SW480 (cell line): ENCODE measurements around the gene SS18L1.

Experiments used
- DNase-seq: peaks from one replicate; pipeline ENCODE4 v3.0.0-alpha.2; 2016; ENCODE audit warnings: low spot score

The SS18L1 gene

GRCh38 chr20:62119591-62120364 lies 23.8 kb upstream of the SS18L1 start:
- DNase-seq, result no peak

DNA sequence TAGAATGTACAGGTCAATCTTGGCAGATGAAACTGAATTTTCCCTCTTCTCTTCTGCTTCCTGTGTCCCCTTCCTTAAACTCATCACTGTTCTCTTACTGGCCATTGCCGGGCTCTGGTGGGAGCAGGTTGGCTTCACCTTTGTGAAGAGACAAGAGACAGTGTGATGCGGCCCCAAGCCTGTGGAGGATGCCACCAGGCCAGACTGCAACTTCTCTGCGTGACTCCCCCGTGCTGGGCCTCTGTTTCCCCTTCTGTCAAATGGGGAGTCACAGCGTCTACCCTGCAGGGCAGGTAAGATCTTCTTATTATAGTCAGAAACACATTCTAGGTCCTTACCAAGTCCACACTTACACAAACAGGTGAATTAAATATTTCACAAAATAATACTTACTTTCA lies 23.2 kb upstream of the SS18L1 start:
- DNase-seq, result no peak

- DNase-seq, result peak; percentile 81
Observed at GRCh38 chr20:62120990-62121775, 22.4 kb upstream of the SS18L1 start.

DNA sequence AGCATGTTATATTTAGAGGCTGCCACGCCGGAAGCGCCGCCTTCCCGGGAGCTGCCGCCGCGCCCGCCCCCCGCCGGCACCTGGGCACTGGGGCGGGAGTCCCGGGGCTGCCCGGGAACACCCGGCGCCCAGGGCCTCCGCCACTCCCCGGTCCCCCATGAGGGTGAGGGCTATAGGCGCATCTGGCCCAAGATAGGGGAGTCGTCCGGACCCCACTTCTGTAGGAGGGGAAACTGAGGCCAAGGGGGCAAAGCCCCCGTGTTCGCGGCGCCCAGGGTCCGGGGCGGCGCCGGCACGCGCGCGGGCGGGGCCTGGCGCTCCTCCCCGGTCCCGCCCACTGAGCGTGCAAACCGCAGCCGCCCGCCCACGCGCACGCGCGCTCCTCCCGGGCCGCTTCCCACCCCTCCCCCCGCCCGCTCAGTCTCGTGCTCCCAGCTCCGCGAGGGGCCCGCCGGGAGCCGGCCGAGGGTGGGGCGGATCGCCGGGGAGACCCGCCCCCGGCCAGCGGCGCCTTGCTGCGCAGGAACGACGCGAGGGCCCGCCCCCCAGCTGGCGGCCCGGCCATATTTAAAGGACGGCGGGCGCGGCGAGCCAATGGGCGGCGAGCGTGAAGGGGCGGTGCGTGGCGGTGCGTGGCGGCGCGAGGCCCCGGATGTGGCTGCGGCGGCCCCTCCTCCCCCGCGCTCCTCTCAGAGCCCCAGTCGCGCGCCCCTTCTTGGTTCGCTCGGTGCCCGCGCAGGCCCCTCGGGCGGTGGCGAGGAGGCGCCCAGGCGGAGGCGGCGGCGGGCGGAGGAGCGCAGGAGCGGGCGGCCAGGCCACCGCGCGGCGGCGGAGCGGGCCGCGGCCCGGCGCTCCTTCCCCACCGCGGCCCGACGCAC lies 21.6 kb upstream of the SS18L1 start, which contains the start of gene LSM14B:
LSM14B (plus strand) TSS at position 700 of the 878 bp plus-strand sequence. CDS start 192 bp downstream, outside the sequence.
- peak; percentile 98 for DNase-seq

- DNase-seq, result peak; percentile 56
Observed at GRCh38 chr20:62122654-62123449, 20.7 kb upstream of the SS18L1 start.

- no peak for DNase-seq
Observed at GRCh38 chr20:62123450-62124118, 20.0 kb upstream of the SS18L1 start.

GRCh38 chr20:62126141-62126540 lies 17.4 kb upstream of the SS18L1 start:
- DNase-seq, result no peak

DNA sequence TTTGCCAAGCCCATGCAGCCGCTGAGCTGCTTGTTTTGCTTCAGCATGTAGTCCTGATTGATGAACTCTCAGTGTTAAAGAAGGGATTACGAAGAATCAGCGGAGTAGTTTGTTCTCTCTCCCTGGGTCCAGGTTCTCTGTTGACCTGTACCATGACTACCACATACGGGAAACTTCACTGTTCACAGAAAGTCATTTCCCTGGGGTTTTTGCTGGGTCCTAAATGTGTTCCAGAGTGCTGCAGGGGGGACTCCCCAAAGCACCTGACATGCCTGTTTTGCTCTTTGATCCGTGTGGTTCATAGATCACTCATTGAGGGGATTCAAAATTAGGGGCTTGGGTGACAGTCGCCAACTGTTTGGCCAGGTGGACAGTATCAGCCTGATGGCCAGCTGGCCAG lies 15.8 kb upstream of the SS18L1 start:
- DNase-seq, result no peak

DNA sequence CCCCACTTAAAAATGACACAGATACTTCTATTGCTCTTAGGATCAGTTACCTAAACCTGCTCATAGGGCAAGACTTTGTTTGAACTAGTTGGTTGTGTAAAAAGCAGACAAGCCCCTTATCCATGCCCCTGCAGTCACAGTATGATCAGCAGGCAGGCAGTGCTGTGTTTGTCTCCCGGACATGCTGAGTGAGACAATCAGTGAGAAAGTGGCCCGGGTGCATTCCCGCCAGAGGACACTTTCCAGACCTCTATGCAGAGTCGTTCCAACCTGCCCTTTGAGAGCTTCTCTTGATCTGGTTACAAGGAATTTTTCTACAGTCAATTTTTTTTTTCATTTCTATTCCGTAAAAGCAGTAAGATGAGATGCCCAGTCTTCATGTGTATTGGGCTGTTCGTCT lies 15.1 kb upstream of the SS18L1 start:
- no peak for DNase-seq

GRCh38 chr20:62129731-62130531 lies 13.6 kb upstream of the SS18L1 start:
- DNase-seq, result no peak

- no peak for DNase-seq
Observed at GRCh38 chr20:62131560-62132320, 11.8 kb upstream of the SS18L1 start.

- DNase-seq, result no peak
Observed at GRCh38 chr20:62132421-62132820, 11.1 kb upstream of the SS18L1 start.

GRCh38 chr20:62133051-62133845 lies 10.3 kb upstream of the SS18L1 start:
- no peak for DNase-seq

DNA sequence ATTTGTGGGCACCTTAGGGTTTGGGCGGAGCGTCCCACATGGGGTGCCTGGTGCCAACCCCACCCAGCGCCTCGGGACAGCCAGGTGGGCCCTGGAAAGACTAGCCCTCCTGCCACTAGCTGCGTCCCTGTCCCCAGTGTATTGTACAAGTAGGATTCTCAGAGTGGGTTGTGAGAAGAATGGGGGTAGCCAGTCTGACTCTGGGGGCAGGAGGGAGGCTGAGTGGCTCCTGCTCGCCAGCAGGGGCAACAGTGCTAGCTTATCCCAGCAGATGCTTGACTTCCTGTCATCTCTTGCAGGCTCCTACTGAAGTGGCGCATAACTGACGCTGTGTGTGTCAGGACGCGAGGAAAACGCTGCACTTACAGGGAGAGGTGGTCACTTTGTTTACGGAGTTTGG lies 9.7 kb upstream of the SS18L1 start:
- DNase-seq, result no peak

DNA sequence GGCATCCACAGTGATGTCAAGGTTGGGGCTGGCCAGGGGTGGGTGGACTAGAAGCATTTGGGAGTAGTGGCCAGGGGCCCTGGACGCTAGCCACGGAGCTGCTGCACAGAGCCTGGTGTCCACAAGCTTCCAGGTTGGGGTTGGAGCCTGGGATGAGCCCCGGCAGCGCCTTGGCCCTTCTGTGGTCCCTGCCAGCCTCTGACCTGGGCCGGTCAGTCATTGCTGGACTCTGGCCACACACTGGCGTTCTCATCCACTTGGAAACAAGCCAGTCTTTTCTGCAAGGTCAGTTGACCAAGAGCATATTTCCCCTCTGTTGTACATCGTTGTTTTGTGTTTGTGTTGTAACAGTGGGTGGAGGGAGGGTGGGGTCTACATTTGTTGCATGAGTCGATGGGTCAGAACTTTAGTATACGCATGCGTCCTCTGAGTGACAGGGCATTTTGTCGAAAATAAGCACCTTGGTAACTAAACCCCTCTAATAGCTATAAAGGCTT lies 8.8 kb upstream of the SS18L1 start:
- no peak for DNase-seq

DNA sequence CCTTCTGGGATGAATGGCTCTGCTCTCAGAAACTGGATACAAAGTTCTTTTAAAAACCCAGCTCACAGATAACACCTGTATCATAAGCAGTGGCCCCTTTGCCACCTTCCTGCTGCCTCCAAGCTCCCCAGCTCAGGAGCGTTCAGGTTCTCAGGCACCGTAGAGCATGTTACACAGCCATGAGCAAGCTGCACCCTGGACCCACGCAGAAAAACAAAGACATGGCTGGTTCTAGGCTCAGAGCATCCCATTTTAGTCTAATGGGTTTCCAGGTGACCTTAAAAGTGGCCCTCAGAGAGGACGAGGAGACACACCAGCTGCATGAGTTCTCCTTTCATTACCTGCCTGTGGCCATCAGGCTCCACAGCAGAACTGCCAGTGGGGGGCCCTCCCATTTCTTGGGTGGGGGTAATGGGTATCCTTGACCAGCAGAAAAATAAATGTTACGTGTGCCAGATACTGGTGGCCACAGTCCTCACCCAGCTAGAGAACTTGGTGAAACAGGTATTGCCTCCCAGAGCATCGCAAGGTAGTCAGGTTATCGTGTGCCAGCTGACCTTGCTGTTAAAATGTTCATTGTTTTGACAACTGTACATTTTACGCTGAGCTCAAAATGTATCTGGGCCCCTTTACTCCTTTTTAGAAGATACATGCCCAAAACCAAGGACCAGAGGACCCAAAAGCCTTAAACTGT lies 7.8 kb upstream of the SS18L1 start:
- DNase-seq, result no peak

DNA sequence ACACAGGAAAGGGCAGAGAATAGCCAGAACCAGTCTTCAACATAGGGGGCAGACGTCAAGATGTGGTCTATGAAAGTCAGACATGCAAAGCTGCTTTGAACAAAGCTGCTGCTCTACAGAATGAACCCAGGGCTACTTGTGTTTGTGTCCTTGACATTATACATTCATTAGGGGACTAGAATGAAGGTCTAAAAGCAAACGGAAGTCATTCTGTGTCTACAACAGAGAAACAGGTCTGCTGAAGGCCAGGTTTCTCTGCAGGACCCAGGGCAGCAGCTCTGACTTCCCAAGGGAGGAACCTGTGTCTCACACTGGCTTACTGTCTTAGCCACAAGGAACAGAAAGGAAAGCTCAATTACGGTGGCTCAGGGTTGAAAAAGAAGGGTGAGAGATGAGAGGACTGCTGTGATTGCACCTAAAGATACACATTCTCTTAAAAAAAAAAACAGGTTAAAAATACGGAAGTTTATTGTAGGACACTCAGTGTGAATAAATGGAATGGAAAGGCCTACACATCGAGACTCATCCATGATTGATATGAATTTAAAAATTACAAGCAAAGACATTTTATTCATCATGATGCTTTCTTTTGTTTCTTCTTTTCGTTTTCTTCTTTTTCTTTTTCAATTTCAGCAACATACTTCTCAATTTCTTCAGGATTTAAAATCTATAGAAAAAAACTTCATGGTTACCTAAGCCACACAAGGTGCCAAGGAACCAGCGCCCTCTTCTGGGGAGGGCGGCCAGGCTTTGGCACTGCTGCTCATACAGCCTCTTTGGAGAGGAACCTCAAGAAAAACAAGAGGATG lies 7.1 kb upstream of the SS18L1 start:
- DNase-seq, result peak; percentile 72
